IPS DF 19.7 (cell line): ENCODE results near the gene SESN2.
"Not testable (repeated sequence)": the region's sequence is repeated elsewhere in the genome, so short reads cannot be mapped to it uniquely, and the experiment has no call there.

ENCODE experiments used
- DNase-seq: peaks from one replicate; pipeline ENCODE4 v3.0.0-alpha.2; 2013; ENCODE audit warnings: low read depth, low spot score

SESN2 gene

DNA sequence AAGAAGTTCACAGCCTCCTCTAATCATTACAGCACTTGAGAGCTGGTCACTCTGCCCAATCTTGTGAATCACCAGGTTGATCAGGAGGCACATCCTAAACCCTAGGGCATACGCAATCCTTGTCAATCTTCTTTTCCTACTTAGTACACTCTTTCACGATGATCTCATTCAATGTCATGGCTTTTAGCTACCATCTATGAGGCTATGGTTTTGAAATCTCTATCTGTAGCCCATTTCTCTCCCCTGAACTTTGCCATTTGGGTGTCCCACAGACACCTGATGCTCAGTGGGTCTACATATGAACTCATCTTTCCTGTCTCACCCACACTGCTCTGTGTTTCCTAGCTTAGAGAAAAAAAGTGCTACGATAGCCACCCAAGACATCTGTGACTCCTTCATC, 67.7 kb downstream of the SESN2 start:
- DNase-seq: no peak

DNA sequence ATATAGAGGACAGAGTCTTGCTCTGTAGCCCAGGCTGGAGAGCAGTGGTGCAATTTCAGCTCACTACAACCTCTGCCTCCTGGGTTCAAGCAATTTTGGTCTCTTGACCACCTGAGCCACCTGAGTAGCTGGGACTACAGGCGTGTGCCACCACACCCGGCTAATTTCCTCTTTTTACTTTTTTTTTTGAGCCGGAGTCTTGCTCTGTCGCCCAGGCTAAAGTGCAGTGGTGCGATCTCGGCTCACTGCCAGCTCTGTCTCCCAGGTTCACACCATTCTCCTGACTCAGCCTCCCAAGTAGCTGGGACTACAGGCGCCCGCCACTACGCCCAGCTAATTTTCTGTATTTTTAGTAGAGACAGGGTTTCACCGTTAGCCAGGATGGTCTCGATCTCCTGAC, 68.1 kb downstream of the SESN2 start:
- not testable (repeated sequence) for DNase-seq

DNA sequence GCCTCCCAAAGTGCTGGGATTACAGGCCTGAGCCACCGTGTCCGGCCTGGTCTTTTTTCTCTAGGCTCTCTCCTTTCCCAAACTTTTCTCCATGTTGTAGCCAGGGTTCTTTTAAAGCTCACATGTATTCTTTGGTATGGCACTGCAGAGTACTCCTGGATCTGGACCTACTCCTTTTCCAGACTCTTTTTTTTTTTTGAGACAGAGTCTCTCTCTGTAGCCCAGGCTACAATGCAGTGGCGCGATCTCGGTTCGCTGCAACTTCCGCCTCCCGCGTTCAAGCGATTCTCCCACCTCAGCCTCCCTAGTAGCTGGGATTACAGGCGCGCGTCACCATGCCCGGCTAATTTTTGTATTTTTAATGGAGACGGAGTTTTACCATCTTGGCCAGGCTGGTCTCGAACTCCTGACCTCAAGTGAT, 68.9 kb downstream of the SESN2 start:
- DNase-seq: no peak

DNA sequence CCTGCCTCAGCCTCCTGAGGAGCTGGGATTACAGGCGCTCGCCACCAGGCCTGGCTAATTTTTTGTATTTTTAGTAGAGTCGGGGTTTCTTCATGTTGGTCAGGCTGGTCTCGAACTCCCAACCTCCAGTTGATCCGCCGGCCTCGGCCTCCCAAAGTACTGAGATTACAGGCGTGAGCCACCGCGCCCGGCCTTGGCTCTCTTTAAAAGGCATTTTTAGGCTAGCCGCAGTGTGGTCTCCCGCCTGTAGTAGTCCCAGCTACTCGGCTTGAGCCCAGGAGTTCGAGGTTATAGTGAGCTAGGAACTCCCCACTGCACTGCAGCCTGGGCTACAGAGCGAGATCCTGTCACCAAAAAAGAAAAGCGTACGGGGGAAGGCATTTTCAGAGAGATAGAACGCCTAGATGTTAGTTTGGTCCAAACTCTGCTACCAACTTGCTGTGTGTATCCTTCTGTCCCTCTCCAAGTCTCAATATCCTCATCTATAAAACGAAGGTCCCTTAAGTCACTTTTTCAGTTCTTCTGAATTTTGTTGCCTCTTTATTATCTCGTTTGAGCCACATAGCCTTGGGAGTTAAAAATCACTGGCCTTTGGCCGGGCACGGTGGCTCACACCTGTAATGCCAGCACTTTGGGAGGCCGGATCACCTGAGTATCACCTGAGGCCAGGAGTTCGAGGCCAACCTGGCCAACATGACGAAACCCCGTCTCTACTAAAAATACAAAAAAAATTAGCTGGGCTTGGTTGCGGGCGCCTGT, 70.3 kb downstream of the SESN2 start:
- DNase-seq: no peak
